D721Med (cell line): ENCODE results near the gene TMTC3.

Experiments
- DNase-seq: peaks from one replicate; pipeline ENCODE4 v3.0.0; 2011; ENCODE audit warnings: low spot score; ENCODE audit not compliant: insufficient read length
- FAIRE-seq: peaks from 2 replicates; lab custom pipeline; 2011; peaks lifted over from hg19 to GRCh38; lab: Jason Lieb, UNC
- TF ChIP-seq, protein P1 (sequence below): IDR thresholded peaks from 2 replicates; pipeline ENCODE4 v1.5.1; 2012; ENCODE audit warnings: mild to moderate bottlenecking, control low read depth; ENCODE audit not compliant: insufficient read depth; ENCODE audit errors: missing control alignments

Gene TMTC3

DNA sequence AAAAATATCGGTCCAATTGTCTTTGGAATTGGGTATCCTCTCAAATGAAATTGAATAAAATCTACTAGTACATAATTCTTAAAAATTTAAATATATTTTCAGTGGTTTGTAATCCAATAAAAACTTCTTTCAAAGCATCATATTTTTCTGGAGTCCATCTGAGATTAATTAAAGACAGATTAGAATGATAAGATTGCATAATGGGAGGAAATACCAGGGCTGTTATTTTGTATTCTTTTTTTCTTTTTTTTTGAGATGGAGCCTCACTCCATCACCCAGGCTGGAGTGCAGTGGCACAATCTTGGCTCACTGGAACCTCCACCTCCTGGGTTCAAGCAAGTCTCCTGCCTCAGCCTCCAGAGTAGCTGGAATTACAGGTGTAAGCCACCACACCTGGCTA lies 103.8 kb downstream of the TMTC3 start:
- no peak for DNase-seq
- TF ChIP-seq, protein P1, sequence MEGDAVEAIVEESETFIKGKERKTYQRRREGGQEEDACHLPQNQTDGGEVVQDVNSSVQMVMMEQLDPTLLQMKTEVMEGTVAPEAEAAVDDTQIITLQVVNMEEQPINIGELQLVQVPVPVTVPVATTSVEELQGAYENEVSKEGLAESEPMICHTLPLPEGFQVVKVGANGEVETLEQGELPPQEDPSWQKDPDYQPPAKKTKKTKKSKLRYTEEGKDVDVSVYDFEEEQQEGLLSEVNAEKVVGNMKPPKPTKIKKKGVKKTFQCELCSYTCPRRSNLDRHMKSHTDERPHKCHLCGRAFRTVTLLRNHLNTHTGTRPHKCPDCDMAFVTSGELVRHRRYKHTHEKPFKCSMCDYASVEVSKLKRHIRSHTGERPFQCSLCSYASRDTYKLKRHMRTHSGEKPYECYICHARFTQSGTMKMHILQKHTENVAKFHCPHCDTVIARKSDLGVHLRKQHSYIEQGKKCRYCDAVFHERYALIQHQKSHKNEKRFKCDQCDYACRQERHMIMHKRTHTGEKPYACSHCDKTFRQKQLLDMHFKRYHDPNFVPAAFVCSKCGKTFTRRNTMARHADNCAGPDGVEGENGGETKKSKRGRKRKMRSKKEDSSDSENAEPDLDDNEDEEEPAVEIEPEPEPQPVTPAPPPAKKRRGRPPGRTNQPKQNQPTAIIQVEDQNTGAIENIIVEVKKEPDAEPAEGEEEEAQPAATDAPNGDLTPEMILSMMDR, result no peak
- FAIRE-seq, result no peak

DNA sequence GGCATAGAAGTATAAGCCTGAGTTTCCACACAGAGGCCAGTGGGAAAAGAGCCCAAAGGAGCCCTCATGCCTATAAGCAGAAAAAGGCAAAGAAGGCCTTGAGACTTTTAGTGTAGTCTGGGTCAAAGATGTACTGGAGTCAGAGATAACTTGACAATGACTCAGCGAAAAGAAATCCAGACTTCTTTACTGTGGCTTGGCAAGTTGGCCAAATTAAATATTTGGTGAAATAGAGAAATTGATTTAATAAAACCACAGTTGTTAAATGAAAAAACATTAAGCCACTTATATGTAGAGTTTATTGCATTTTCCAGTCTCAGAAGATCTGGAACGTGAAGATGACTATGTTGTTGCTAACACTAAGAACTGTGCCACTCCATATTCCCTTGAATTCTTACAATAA lies 105.1 kb downstream of the TMTC3 start:
- TF ChIP-seq, protein P1, result no peak
- DNase-seq (no peak), FAIRE-seq (no peak)

DNA sequence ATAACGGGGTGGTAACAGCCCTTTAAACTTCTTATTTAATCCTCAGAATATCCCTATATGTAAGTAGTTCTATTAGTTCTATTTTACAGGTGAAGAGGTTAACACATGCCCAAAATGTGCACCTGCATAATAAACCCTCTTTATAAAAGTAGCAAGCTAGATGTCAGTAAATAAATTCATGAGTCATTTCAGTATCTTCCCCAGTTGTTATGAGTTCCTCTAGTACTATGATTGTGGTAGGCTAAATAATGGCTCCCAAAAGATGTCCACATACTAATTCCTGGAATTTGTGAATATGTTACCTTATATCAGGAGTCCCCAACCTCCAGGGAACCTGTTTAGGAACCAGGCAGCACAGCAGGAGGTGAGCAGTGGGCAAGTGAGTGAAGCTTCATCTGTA lies 106.5 kb downstream of the TMTC3 start:
- TF ChIP-seq, protein P1, result no peak
- no peak for DNase-seq
- FAIRE-seq, result no peak
